B cell (primary cell): ENCODE measurements around the gene ANXA1. TPM values are rescaled to one million over a fixed set of nuclear protein-coding genes. Genes with fewer than 3 reads are reported as not detected.

Experiments
- ATAC-seq: fragments of 200-7000 bp; cut with Tn5 transposase; one replicate; pipeline ENCODE4 v1.10.0; 2021; ENCODE audit warnings: low read depth, mild to moderate bottlenecking, moderate number of reproducible peaks, moderate library complexity
- CTCF ChIA-PET: fragments of 350-600 bp; sonication (Branson Sonifier 250); formaldehyde crosslinking; loops from one replicate; lab custom pipeline; 2021; ENCODE audit warnings: antibody characterized with exemption, inconsistent platforms; lab: Charles Lee
- POLR2A ChIA-PET: fragments of 350-600 bp; sonication (Branson Sonifier 250); formaldehyde crosslinking; loops from one replicate; lab custom pipeline; 2021; ENCODE audit warnings: antibody characterized with exemption; lab: Charles Lee
- DNase-seq: peaks from one replicate; pipeline ENCODE4 v3.0.0; 2013
- H2AFZ ChIP-seq: 2 replicates; pipeline ENCODE4 v1.6.1; 2012; ENCODE audit warnings: mild to moderate bottlenecking, low read depth, low read length; ENCODE audit not compliant: insufficient read depth, poor library complexity, severe bottlenecking
- H3K27ac ChIP-seq, 2 donors: 1 replicate in 1 of 2; 2 replicates in 1 of 2; pipeline ENCODE4 v1.5.1; 2012 to 2013; ENCODE audit warnings: low read length in 2 of 2, mild to moderate bottlenecking in 2 of 2, moderate library complexity in 1 of 2
- H3K27me3 ChIP-seq, 4 experiments: fragments of 200-600 bp in 1 of 4; sonication (generic) in 1 of 4; replicated peaks in 1 of 4; 1 replicate in 2 of 4; 2 replicates in 2 of 4; pipeline versions ENCODE4 v1.6.1 to v1.7.0; 2013 to 2016; ENCODE audit warnings: low read length in 3 of 4, mild to moderate bottlenecking in 2 of 4, mixed read lengths in 1 of 4, moderate library complexity in 1 of 4; ENCODE audit not compliant: insufficient read depth in 4 of 4, control insufficient read depth in 3 of 4; ENCODE audit errors: control extremely low read depth in 1 of 4
- H3K36me3 ChIP-seq, 2 experiments: replicated peaks in 1 of 2; 1 replicate in 1 of 2; 2 replicates in 1 of 2; pipeline versions ENCODE4 v1.6.1 to v1.7.1; 2013; ENCODE audit warnings: low read length in 1 of 2; ENCODE audit not compliant: insufficient read depth in 2 of 2, control insufficient read depth in 1 of 2; ENCODE audit errors: control extremely low read depth in 1 of 2, extremely low read depth in 1 of 2
- H3K4me1 ChIP-seq, 2 donors: fragments of 200-600 bp in 1 of 2; sonication (generic) in 1 of 2; 1 replicate in 1 of 2; 2 replicates in 1 of 2; pipeline versions ENCODE4 v1.5.1 to v1.6.1; 2013 to 2017; ENCODE audit warnings: low read length in 2 of 2; ENCODE audit not compliant: control insufficient read depth in 2 of 2, insufficient read depth in 2 of 2
- H3K4me2 ChIP-seq: replicated peaks from 2 replicates; pipeline ENCODE3; 2012; ENCODE audit warnings: mild to moderate bottlenecking, low read depth, low read length; ENCODE audit not compliant: poor library complexity, severe bottlenecking
- H3K4me3 ChIP-seq, 5 experiments: fragments of 200-600 bp in 1 of 5; sonication (generic) in 1 of 5; 1 replicate in 3 of 5; 2 replicates in 2 of 5; pipeline versions ENCODE4 v1.5.1 to v1.7.0; 2011 to 2016; ENCODE audit warnings: low read length in 4 of 5, mild to moderate bottlenecking in 4 of 5, low read depth in 2 of 5, control low read depth in 1 of 5, moderate library complexity in 1 of 5; ENCODE audit not compliant: insufficient read depth in 1 of 5; ENCODE audit errors: control extremely low read depth in 1 of 5, extremely low read depth in 1 of 5
- H3K79me2 ChIP-seq: fragments of 200-600 bp; sonication (generic); one replicate; pipeline ENCODE4 v1.6.0; 2016; ENCODE audit warnings: low read length; ENCODE audit not compliant: control insufficient read depth, insufficient read depth
- H3K9ac ChIP-seq: fragments of 200-600 bp; sonication (generic); 2 replicates; pipeline ENCODE4 v1.6.1; 2017; ENCODE audit warnings: mild to moderate bottlenecking, low read length, moderate library complexity
- H3K9me3 ChIP-seq, 3 donors: one replicate each; pipeline versions ENCODE4 v1.6.1 to v1.7.1; 2013; ENCODE audit warnings: low read length in 2 of 3; ENCODE audit not compliant: control insufficient read depth in 2 of 3, insufficient read depth in 1 of 3; ENCODE audit errors: control extremely low read depth in 1 of 3
- H4K20me1 ChIP-seq: 2 replicates; pipeline ENCODE4 v1.6.0; 2012; ENCODE audit warnings: mild to moderate bottlenecking, low read length; ENCODE audit not compliant: insufficient read depth, control insufficient read depth, poor library complexity, severe bottlenecking
- H3K27ac Mint-ChIP-seq: one replicate; pipeline ENCODE4 v1.8.0; 2021; ENCODE audit warnings: mixed read lengths
- H3K27me3 Mint-ChIP-seq: one replicate; pipeline ENCODE4 v1.8.0; 2021; ENCODE audit warnings: mixed read lengths
- H3K4me1 Mint-ChIP-seq: one replicate; pipeline ENCODE4 v1.8.0; 2021; ENCODE audit warnings: mixed read lengths
- H3K4me3 Mint-ChIP-seq: one replicate; pipeline ENCODE4 v1.8.0; 2021; ENCODE audit warnings: mixed read lengths
- H3K9me3 Mint-ChIP-seq: one replicate; pipeline ENCODE4 v1.8.0; 2022; ENCODE audit warnings: mixed read lengths; ENCODE audit not compliant: insufficient read depth
- CTCF ChIP-seq: fragments of 200-600 bp; IDR thresholded peaks from one replicate; pipeline ENCODE4 v1.8.0; 2022; ENCODE audit warnings: antibody characterized with exemption, mild to moderate bottlenecking
- EZH2 ChIP-seq: IDR thresholded peaks from 2 replicates; pipeline ENCODE4 v1.6.1; 2012; ENCODE audit warnings: borderline replicate concordance, low read depth, mild to moderate bottlenecking, moderate library complexity, low read length; ENCODE audit not compliant: insufficient read depth, poor library complexity, severe bottlenecking
- WGBS: methylation state at CpG from one replicate; pipeline ENCODE4 v1.1.5; 2013; ENCODE audit warnings: missing lambda C conversion rate; ENCODE audit not compliant: insufficient coverage; 5-methylcytosine and 5-hydroxymethylcytosine counted together
- intact Hi-C: fragments of 100-400 bp; cut with micrococcal nuclease; formaldehyde crosslinking; loops from one replicate; pipeline ENCODE4 v1.10.0; 2022
- polyA plus RNA-seq: library from polyadenylated mRNA; depleted of rRNA; stranded (reverse); fragments of >200 nt; gene quantifications from 2 replicates; pipeline ENCODE4 v1.2.3, GENCODE V29; 2012
- total RNA-seq, 2 donors: library from RNA; stranded (reverse); fragments of 120-200 nt in 1 of 2; gene quantifications; 1 replicate in 1 of 2; 2 replicates in 1 of 2; pipeline versions ENCODE4 v1.2.3 to v1.2.4, GENCODE V29; 2013 to 2022

Gene ANXA1
- total and polyA plus RNA-seq, 2 donors (not counting 1 experiment from before 2014, with no cell fraction given) = 0.99 to 15.4 TPM

GRCh38 chr9:73133022-73133651 is 18.5 kb upstream of the ANXA1 start:
- Mint-ChIP-seq H3K27me3 (peaks cover 2% of the 10 kb centered on the region), H3K4me3 (peak overlapping the region; percentile 61), H3K27ac (no peak overlapping the region), H3K9me3 (no peaks in the 10 kb centered on the region), H3K4me1 (peaks cover 13% of the 10 kb centered on the region)
- no peak for TF ChIP-seq EZH2
- TF ChIP-seq CTCF = no peak
- Histone ChIP-seq H3K36me3 (no peaks in the 10 kb centered on the region), H2AFZ (peak overlapping the region; percentile 79), H3K27ac (no peak overlapping the region), H3K4me1 (peaks cover 3 to 5% of the 10 kb centered on the region in 2 donors), H3K27me3 (no peaks in the 10 kb centered on the region), H3K79me2 (no peaks in the 10 kb centered on the region), H3K9ac (no peak overlapping the region), H4K20me1 (no peaks in the 10 kb centered on the region), H3K9me3 (no peaks in the 10 kb centered on the region), H3K4me2 (peak overlapping the region; percentile 72), H3K4me3 (no peak overlapping the region)
- DNase-seq = no peak
- CTCF ChIA-PET = interaction anchor here (0.9 to 1.1 kb wide), 3 partner anchors 13 to 41 kb away, joined by 3 read pairs; no protein-coding TSS in a partner anchor
- WGBS = no CpG with 5 or more reads among the region's 3 CpGs
- ATAC-seq = no peak
- intact Hi-C loops = loop anchor here (2.0 kb wide), 1 partner anchor 14 kb away; no protein-coding TSS in a partner anchor
- POLR2A ChIA-PET = interaction anchor here (0.6 kb wide), 1 partner anchor 9 kb away, joined by 4 read pairs; no protein-coding TSS in a partner anchor

- intact Hi-C loops = loop anchor here (2.0 kb wide), 1 partner anchor 13 kb away; no protein-coding TSS in a partner anchor
- no peak overlapping the region for H3K9ac ChIP-seq
- H2AFZ ChIP-seq = no peak overlapping the region
- no peaks in the 10 kb centered on the region for H3K79me2 ChIP-seq
- no peak for ATAC-seq
- POLR2A ChIA-PET = no interaction called here
- no peaks in the 10 kb centered on the region for H3K9me3 Mint-ChIP-seq
- no peaks in the 10 kb centered on the region for H3K27me3 ChIP-seq
- no peaks in the 10 kb centered on the region for H3K9me3 ChIP-seq
- H3K4me3 ChIP-seq = no peak overlapping the region
- H3K4me3 Mint-ChIP-seq = no peak overlapping the region
- no peak overlapping the region for H3K4me2 ChIP-seq
- CTCF ChIA-PET = interaction anchor here (1.0 kb wide), 1 partner anchor 26 kb away, joined by 3 read pairs; no protein-coding TSS in a partner anchor
- no peaks in the 10 kb centered on the region for H4K20me1 ChIP-seq
- peaks cover 3 to 5% of the 10 kb centered on the region in 2 donors for H3K4me1 ChIP-seq
- peaks cover 13% of the 10 kb centered on the region for H3K4me1 Mint-ChIP-seq
- no peak overlapping the region for H3K27ac Mint-ChIP-seq
- H3K27me3 Mint-ChIP-seq = peaks cover under 1% of the 10 kb centered on the region
- TF ChIP-seq CTCF (no peak), EZH2 (no peak)
- H3K27ac ChIP-seq = no peak overlapping the region
- no peaks in the 10 kb centered on the region for H3K36me3 ChIP-seq
- DNase-seq = no peak
- 100% methylated on average over 1 of the region's 2 CpGs for WGBS
These were observed 17.7 kb upstream of the ANXA1 start for GRCh38 chr9:73133921-73134407.
